22Rv1 (cell line): ENCODE results near the gene IGBP1.

Source experiments
- CTCF ChIP-seq: fragments of 450-650 bp; IDR thresholded peaks from 2 replicates; pipeline ENCODE4 v1.5.1; 2017; ENCODE audit warnings: mild to moderate bottlenecking
- ZFX ChIP-seq: fragments of 450-650 bp; IDR thresholded peaks from 2 replicates; pipeline ENCODE4 v1.6.1; 2017; ENCODE audit warnings: antibody characterized with exemption, borderline replicate concordance

DNA sequence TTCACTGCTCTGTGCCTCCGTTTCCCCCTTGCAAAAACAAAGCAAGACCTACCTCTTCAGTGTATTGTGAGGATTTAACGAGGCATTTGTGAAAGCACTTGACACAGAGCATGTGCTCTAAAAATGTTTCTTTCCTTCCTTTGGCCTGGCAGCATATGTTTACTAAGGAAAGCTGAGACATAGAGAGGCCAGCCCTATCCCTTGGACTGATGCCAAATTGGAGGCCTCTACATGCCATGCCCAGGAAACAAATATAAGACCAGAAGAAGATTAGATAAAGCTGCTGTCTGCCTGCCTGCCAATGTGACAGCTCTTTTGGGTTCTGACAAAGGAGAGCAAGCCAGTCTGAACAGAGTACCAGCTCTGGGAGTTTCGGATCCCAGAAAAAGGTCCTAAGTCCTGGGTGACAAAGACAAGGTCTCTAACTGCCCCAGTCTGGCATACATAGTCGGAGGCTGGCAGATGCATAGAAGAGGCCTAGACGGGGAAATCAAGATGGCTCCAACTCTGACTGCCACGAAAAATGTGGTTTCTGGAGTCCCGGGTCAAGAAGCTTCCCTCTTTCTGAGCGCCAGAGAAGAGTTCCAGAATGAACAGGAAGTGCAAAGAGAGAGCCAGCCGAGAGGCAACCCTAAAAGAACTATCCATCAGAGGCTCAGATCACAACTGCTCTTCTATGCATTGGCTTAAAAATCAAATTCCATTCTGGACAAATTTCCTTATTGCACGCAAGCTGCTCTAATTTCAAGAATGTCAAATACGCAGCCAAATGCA, 45.2 kb upstream of the IGBP1 start:
- no peak for TF ChIP-seq CTCF
- TF ChIP-seq ZFX = no peak
